ENCODE measurements around the gene KCNIP4.

- no peak for TF ChIP-seq CTCF (conservative IDR thresholded peaks at IDR 0.05; ENCODE audit: low read depth, low read length)
- no peak for TF ChIP-seq POLR2A (IDR thresholded peaks at IDR 0.05; ENCODE audit: low read depth, low read length)
- no peak for TF ChIP-seq RFX5 (IDR thresholded peaks at IDR 0.05; ENCODE audit: low read depth, low read length)
- no peak for TF ChIP-seq FOS (IDR thresholded peaks at IDR 0.05; ENCODE audit: low read depth, low read length)
- TF ChIP-seq CEBPB (IDR thresholded peaks at IDR 0.05; ENCODE audit: low read depth, low read length), result no peak
- TF ChIP-seq CHD1 (IDR thresholded peaks at IDR 0.05; ENCODE audit: low read depth, low read length), result no peak
- TF ChIP-seq USF2 (IDR thresholded peaks at IDR 0.05; ENCODE audit: low read depth, low read length), result no peak
- TF ChIP-seq MAFK (IDR thresholded peaks at IDR 0.05; ENCODE audit: low read depth, low read length), result no peak
- TF ChIP-seq RCOR1 (IDR thresholded peaks at IDR 0.05; ENCODE audit: insufficient replicate concordance, low read length), result no peak
- no peak for TF ChIP-seq MAZ (IDR thresholded peaks at IDR 0.05; ENCODE audit: borderline replicate concordance, low read depth, low read length)
Measured at GRCh38 chr4:20944451-20944850, 1004.1 kb downstream of the KCNIP4 start.
